RWPE2 (cell line): ENCODE data around the gene ATAD3C.

Experiments used
- ATAC-seq: fragments of 200-7000 bp; cut with Tn5 transposase; 3 replicates; pipeline ENCODE4 v1.9.1; 2021; ENCODE audit warnings: low read depth
- DNase-seq: peaks from one replicate; pipeline ENCODE4 v3.0.0-alpha.2; 2020; ENCODE audit warnings: low spot score
- H3K27ac ChIP-seq: fragments of 450-650 bp; 2 replicates; pipeline ENCODE4 v1.5.1; 2017; ENCODE audit warnings: mild to moderate bottlenecking; ENCODE audit not compliant: poor library complexity, severe bottlenecking
- H3K27me3 ChIP-seq: fragments of 250-450 bp; sonication (Bioruptor Pico); 2 replicates; pipeline ENCODE4 v1.5.1; 2021; ENCODE audit warnings: mild to moderate bottlenecking, moderate library complexity; ENCODE audit not compliant: insufficient read depth, poor library complexity, severe bottlenecking
- H3K36me3 ChIP-seq: fragments of 250-450 bp; sonication (Bioruptor Pico); 2 replicates; pipeline ENCODE4 v1.5.1; 2020; ENCODE audit warnings: low read depth, mild to moderate bottlenecking, moderate library complexity
- H3K4me1 ChIP-seq: fragments of 250-450 bp; sonication (Bioruptor Pico); 2 replicates; pipeline ENCODE4 v1.5.1; 2021; ENCODE audit warnings: mild to moderate bottlenecking, moderate library complexity; ENCODE audit not compliant: insufficient read depth, poor library complexity, severe bottlenecking
- H3K4me3 ChIP-seq: fragments of 250-450 bp; sonication (Bioruptor Pico); 2 replicates; pipeline ENCODE4 v1.5.1; 2021; ENCODE audit warnings: mild to moderate bottlenecking, moderate library complexity; ENCODE audit not compliant: severe bottlenecking
- H3K9me3 ChIP-seq: fragments of 250-450 bp; sonication (Bioruptor Pico); 2 replicates; pipeline ENCODE4 v1.5.1; 2021; ENCODE audit warnings: mild to moderate bottlenecking, moderate library complexity; ENCODE audit not compliant: severe bottlenecking
- TF ChIP-seq, protein P1 (sequence below): fragments of 450-650 bp; IDR thresholded peaks from one replicate; pipeline ENCODE4 v1.5.1; 2017; ENCODE audit warnings: mild to moderate bottlenecking, moderate library complexity; ENCODE audit not compliant: poor library complexity, severe bottlenecking

The ATAD3C gene

DNA sequence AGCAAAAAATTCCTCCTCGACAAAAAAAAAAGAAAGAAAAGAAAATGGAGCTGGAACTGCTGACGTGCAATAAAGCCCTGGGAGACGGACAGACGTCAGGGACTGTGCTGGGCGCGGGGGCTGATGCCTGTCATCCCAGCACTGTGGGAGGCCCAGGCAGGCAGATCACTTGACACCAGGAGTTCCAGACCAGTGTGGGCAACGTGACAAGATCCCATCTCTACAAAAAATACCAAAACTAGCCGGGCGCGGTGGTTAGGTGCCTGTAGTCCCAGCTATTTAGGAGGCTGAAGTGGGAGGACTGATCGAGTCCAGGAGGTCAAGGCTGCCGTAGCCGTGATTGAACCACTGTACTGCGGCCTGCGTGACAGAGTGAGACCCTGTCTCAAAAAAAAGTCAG lies 24.8 kb upstream of the ATAD3C start:
- no peak for ATAC-seq
- peaks cover 25% of the 10 kb centered on the region for H3K4me1 ChIP-seq
- no peaks in the 10 kb centered on the region for H3K9me3 ChIP-seq
- TF ChIP-seq, protein P1, sequence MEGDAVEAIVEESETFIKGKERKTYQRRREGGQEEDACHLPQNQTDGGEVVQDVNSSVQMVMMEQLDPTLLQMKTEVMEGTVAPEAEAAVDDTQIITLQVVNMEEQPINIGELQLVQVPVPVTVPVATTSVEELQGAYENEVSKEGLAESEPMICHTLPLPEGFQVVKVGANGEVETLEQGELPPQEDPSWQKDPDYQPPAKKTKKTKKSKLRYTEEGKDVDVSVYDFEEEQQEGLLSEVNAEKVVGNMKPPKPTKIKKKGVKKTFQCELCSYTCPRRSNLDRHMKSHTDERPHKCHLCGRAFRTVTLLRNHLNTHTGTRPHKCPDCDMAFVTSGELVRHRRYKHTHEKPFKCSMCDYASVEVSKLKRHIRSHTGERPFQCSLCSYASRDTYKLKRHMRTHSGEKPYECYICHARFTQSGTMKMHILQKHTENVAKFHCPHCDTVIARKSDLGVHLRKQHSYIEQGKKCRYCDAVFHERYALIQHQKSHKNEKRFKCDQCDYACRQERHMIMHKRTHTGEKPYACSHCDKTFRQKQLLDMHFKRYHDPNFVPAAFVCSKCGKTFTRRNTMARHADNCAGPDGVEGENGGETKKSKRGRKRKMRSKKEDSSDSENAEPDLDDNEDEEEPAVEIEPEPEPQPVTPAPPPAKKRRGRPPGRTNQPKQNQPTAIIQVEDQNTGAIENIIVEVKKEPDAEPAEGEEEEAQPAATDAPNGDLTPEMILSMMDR: no peak
- H3K27me3 ChIP-seq: no peaks in the 10 kb centered on the region
- H3K36me3 ChIP-seq: no peaks in the 10 kb centered on the region
- DNase-seq: no peak
- no peak overlapping the region for H3K27ac ChIP-seq
- H3K4me3 ChIP-seq: no peak overlapping the region

DNA sequence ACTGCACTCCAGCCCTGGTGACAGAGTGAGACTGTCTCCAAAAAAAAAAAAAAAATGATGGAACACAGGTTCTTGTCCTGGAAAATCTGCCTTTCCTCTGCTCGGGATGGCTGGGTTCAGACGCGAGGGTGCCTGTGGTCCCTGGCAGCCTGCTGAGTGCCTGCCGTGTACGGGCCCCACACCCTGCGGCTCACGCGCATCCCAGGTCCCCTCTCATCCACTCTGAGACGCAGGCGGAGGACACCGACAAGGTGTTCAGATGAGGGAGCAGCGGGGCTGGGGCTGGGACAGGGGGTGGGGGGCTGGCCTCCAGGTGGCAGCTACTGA lies 24.1 kb upstream of the ATAD3C start:
- H3K36me3 ChIP-seq: no peaks in the 10 kb centered on the region
- H3K4me3 ChIP-seq: no peak overlapping the region
- no peak overlapping the region for H3K27ac ChIP-seq
- H3K9me3 ChIP-seq: no peaks in the 10 kb centered on the region
- TF ChIP-seq, protein P1: no peak
- H3K27me3 ChIP-seq: no peaks in the 10 kb centered on the region
- H3K4me1 ChIP-seq: peaks cover 25% of the 10 kb centered on the region
- ATAC-seq: no peak
- peak; percentile 68 for DNase-seq

DNA sequence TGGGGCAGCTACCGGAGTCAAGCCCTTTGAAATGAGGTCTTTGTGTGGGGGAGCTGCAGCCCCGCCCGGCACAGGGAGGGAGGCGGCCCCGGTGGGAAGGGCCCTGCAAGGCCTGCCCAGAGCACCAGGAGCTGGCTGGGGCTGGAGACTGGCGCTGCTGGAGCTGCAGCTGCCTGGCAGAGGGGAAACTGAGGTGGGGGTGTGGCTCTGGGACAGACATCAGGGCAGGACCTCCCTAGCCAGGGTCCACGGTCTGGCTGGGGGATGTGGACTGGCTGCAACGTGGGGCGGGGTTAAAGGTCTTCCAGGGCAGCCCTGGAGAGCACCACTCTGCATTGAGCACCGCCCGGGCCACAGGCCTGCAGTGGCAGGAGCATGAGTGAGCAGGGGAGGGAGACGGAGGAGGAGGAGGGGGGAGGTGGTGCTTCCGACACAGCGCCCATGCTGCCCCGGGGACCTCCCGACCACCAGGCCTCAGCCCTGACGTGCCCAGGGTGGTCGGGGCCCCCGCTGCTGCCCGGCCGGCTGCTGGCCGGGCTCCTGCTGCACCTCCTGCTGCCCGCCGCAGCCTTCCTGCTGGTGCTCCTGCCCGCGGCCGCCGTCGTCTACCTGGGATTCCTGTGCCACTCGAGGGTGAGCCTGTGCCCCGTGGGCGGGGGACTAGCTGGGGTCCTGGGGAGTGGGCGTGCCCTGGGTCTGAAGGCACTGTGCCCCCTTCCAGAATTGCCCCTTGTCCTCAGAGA lies 23.6 kb upstream of the ATAD3C start:
- ATAC-seq (0 out of 3 replicates have a peak, but pooled peaks have one; percentile 11), DNase-seq (peak; percentile 67)
- Histone ChIP-seq H3K27me3 (no peaks in the 10 kb centered on the region), H3K9me3 (no peaks in the 10 kb centered on the region), H3K4me1 (peaks cover 24% of the 10 kb centered on the region), H3K36me3 (no peaks in the 10 kb centered on the region), H3K27ac (no peak overlapping the region), H3K4me3 (no peak overlapping the region)
- TF ChIP-seq, protein P1: no peak

DNA sequence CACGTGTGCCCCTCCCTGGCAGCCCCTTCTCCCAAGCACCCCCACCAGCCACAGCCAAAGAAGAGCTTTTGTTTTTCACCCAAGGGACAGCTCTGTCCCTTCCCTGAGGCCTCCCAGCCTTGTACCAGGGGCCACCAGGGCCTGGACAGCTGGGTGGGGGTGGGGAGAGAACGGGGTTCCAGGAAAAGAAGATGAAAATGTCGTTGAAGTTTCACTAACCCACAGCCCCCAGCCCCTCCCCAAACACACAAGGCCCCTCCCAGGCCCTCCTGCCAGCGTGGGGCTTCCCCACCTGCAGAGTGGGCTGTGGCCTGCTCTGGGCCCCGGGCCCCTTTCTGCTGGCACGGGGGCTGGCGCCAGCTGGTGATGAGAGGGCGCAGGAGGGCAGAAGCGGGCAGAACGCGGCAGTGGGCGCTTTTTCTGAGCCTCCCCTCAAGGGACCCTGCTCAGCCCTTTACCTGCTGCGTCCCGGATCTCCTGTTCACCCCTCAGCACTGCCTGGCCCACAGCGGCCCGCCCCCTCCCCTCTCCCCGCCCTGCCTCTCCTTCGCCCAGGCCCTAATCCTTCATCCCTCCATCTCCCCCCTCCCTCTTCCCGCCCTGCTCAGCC lies 22.9 kb upstream of the ATAD3C start:
- H3K27ac ChIP-seq: no peak overlapping the region
- ATAC-seq: no peak
- no peaks in the 10 kb centered on the region for H3K36me3 ChIP-seq
- H3K4me3 ChIP-seq: no peak overlapping the region
- no peak for DNase-seq
- H3K4me1 ChIP-seq: peaks cover 17% of the 10 kb centered on the region
- no peaks in the 10 kb centered on the region for H3K9me3 ChIP-seq
- TF ChIP-seq, protein P1: no peak
- H3K27me3 ChIP-seq: no peaks in the 10 kb centered on the region

DNA sequence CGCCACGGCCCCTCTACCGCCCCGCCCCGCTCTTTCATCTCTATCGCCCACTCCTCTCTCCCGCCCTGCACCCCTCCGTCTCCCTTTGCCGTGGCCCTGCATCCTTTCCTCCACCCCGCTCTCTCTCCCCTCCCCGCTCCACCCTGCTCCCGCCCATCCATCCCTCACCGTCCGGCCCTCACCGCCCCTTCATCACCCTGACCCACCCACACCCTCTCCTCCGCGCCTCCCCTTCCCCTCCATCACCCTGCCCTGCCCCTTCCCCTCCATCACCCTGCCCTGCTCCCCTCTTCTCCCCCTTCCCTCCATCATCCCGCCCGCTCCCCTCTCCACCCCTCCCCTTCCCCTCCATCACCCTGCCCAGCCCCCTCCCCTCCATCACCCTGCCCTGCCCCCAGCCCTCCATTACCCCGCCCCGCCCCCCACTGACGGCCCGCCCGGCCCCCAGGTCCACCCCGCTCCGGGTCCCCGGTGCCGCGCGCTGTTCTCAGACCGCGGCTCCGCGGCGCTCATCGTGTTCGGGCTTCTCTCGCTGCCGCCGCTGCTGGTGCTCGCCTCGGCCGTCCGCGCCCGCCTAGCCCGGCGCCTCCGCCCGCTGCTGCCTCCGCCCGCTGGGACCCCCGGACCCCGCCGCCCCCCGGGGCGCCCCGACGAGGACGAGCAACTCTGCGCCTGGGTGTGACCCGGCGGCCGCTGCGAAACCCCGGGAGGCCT lies 22.2 kb upstream of the ATAD3C start:
- H3K4me3 ChIP-seq: peak overlapping the region; percentile 38
- no peak overlapping the region for H3K27ac ChIP-seq
- H3K4me1 ChIP-seq: peaks cover 12% of the 10 kb centered on the region
- no peaks in the 10 kb centered on the region for H3K9me3 ChIP-seq
- no peaks in the 10 kb centered on the region for H3K27me3 ChIP-seq
- DNase-seq: peak; percentile 84
- no peaks in the 10 kb centered on the region for H3K36me3 ChIP-seq
- TF ChIP-seq, protein P1: no peak
- ATAC-seq: no peak
